ENCODE results near the gene PARP9. TPM values are rescaled to one million over a fixed set of nuclear protein-coding genes. Genes with fewer than 3 reads are reported as not detected.

The PARP9 gene
- total and polyA plus RNA-seq, 2 of the 13 experiments (the other 11 are each of a cell fraction or from before 2014, with no cell fraction given), result 6.5 to 10.6 TPM

DNA sequence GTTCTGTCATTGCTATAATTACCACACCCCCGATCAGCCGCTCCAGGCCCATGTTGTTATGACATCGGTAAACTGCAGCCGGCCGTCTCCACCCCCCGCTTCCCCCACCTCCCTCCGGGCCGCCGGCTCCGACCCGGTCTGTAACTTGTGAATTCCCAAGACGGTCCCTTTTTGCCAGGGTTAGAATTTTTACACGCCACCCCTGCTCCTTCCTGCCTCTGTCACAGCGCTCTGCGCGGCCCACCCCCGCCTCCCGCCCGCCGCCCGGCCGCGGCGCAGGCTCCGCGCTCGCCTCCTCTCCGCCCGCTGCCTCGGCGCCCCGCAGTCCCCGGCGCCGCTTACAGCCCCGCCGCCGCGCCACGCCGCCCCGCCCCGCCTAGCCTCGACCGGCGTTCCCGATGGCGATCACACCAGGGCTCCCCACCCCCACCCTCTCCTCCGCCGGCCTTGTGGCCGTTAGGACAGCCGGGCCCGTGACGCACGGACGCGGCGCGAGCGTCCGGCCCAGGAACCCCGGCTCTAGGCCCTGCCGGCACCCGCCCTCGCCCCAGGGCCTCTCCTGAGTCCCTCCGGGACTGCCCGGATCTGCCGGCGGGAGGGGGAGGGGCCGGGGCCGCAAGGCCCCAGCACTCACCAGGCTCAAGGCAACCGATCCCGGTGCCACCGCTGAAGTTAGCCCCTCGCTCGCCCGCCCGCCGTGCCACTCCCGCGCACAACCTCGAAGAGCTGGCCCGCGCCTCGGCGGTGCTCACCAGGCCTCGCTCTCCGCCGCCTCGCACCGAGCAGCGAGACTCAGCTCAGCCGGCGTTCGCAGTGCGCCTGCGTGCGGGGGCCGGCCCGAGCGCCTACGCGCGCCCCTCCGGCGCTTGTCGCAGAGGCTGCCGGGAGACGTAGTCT lies 49.7 kb downstream of the PARP9 start, which contains the start of gene KPNA1 (continued):
- TF ChIP-seq SP2 (CRISPR knock-in tag; IDR thresholded peaks at IDR 0.05) (no peak; the same call in 1 of the 2 replicates), ZNF768 (CRISPR knock-in tag; IDR thresholded peaks at IDR 0.05) (peak; percentile 60; the same call in 1 of the 2 replicates), KDM5A (IDR thresholded peaks at IDR 0.05; ENCODE audit: borderline replicate concordance, low read length) (peak; percentile 67; the same call in 1 of the 2 replicates), ZNF253 (CRISPR knock-in tag; IDR thresholded peaks at IDR 0.05; ENCODE audit: borderline replicate concordance) (peak; percentile 69; the same call in 1 of the 2 replicates), CREM (IDR thresholded peaks at IDR 0.05) (no peak), CREM (CRISPR knock-in tag; IDR thresholded peaks at IDR 0.05) (no peak), EED (CRISPR knock-in tag; IDR thresholded peaks at IDR 0.05) (peak; percentile 93), ZNF124 (CRISPR knock-in tag; IDR thresholded peaks at IDR 0.05) (no peak), ZNF333 (CRISPR knock-in tag; IDR thresholded peaks at IDR 0.05; ENCODE audit: borderline replicate concordance) (no peak), SP1 (IDR thresholded peaks at IDR 0.05) (no peak), SP1 (CRISPR knock-in tag; IDR thresholded peaks at IDR 0.05) (peak; percentile 17; the same call in 1 of the 2 replicates), CCAR2 (optimal IDR thresholded peaks at IDR 0.05; ENCODE audit: low read depth, low read length) (no peak), SNAPC2 (CRISPR knock-in tag; IDR thresholded peaks at IDR 0.05) (no peak), ZNF773 (CRISPR knock-in tag; IDR thresholded peaks at IDR 0.05; ENCODE audit: borderline replicate concordance) (peak; percentile 69; the same call in 1 of the 2 replicates), CBX2 (IDR thresholded peaks at IDR 0.05; ENCODE audit: low read depth, low read length) (no peak), CBX2 (CRISPR knock-in tag; IDR thresholded peaks at IDR 0.05; ENCODE audit: low read depth) (no peak), SMC3 (IDR thresholded peaks at IDR 0.05; ENCODE audit: low read length) (no peak), FOXJ3 (CRISPR knock-in tag; IDR thresholded peaks at IDR 0.05; ENCODE audit: borderline replicate concordance) (no peak), ZFP36L1 (CRISPR knock-in tag; IDR thresholded peaks at IDR 0.05) (no peak), RFX1 (IDR thresholded peaks at IDR 0.05) (no peak), TOPORS (CRISPR knock-in tag; IDR thresholded peaks at IDR 0.05) (no peak), FIP1L1 (IDR thresholded peaks at IDR 0.05; ENCODE audit: borderline replicate concordance, insufficient read depth, low read depth, low read length) (no peak), TRIM24 (CRISPR knock-in tag; IDR thresholded peaks at IDR 0.05) (no peak), ZNF230 (CRISPR knock-in tag; IDR thresholded peaks at IDR 0.05) (peak; percentile 94), MED8 (CRISPR knock-in tag; IDR thresholded peaks at IDR 0.05; ENCODE audit: insufficient replicate concordance) (no peak), ZNF670 (CRISPR knock-in tag; IDR thresholded peaks at IDR 0.05; ENCODE audit: borderline replicate concordance) (peak; percentile 69; the same call in 1 of the 2 replicates)
- TF ChIP-seq, protein P1, sequence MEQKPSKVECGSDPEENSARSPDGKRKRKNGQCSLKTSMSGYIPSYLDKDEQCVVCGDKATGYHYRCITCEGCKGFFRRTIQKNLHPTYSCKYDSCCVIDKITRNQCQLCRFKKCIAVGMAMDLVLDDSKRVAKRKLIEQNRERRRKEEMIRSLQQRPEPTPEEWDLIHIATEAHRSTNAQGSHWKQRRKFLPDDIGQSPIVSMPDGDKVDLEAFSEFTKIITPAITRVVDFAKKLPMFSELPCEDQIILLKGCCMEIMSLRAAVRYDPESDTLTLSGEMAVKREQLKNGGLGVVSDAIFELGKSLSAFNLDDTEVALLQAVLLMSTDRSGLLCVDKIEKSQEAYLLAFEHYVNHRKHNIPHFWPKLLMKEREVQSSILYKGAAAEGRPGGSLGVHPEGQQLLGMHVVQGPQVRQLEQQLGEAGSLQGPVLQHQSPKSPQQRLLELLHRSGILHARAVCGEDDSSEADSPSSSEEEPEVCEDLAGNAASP (CRISPR knock-in tag; IDR thresholded peaks at IDR 0.05; ENCODE audit: borderline replicate concordance), result 0 out of 2 replicates have a peak, but pooled peaks have one; percentile 12
- TF ChIP-seq, protein P2, sequence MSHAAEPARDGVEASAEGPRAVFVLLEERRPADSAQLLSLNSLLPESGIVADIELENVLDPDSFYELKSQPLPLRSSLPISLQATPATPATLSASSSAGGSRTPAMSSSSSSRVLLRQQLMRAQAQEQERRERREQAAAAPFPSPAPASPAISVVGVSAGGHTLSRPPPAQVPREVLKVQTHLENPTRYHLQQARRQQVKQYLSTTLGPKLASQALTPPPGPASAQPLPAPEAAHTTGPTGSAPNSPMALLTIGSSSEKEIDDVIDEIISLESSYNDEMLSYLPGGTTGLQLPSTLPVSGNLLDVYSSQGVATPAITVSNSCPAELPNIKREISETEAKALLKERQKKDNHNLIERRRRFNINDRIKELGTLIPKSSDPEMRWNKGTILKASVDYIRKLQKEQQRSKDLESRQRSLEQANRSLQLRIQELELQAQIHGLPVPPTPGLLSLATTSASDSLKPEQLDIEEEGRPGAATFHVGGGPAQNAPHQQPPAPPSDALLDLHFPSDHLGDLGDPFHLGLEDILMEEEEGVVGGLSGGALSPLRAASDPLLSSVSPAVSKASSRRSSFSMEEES (CRISPR knock-in tag; IDR thresholded peaks at IDR 0.05), result 0 out of 2 replicates have a peak, but pooled peaks have one; percentile 16
- TF ChIP-seq, protein P3, sequence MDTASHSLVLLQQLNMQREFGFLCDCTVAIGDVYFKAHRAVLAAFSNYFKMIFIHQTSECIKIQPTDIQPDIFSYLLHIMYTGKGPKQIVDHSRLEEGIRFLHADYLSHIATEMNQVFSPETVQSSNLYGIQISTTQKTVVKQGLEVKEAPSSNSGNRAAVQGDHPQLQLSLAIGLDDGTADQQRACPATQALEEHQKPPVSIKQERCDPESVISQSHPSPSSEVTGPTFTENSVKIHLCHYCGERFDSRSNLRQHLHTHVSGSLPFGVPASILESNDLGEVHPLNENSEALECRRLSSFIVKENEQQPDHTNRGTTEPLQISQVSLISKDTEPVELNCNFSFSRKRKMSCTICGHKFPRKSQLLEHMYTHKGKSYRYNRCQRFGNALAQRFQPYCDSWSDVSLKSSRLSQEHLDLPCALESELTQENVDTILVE (CRISPR knock-in tag; IDR thresholded peaks at IDR 0.05), result no peak
